Testis (tissue), 3 donors: ENCODE data around the gene CALHM1. TPM values are rescaled to one million over a fixed set of nuclear protein-coding genes. Genes with fewer than 3 reads are reported as not detected.

Experiments
- DNase-seq: peaks from one replicate; pipeline ENCODE4 v3.0.0-alpha.2; 2019
- H3K27ac ChIP-seq, 2 donors: fragments of 200-600 bp; sonication (generic); one replicate each; pipeline ENCODE4 v1.5.1; 2019
- H3K27me3 ChIP-seq: fragments of 200-600 bp; sonication (generic); one replicate; pipeline ENCODE4 v1.5.1; 2019
- H3K36me3 ChIP-seq: fragments of 200-600 bp; sonication (generic); one replicate; pipeline ENCODE4 v1.5.1; 2017; ENCODE audit warnings: low read depth; ENCODE audit errors: missing control alignments
- H3K4me1 ChIP-seq: fragments of 200-600 bp; sonication (generic); one replicate; pipeline ENCODE4 v1.5.1; 2019
- H3K4me3 ChIP-seq, 2 donors: fragments of 200-600 bp; sonication (generic); one replicate each; pipeline ENCODE4 v1.5.1; 2017 to 2019
- H3K9me3 ChIP-seq: fragments of 200-600 bp; sonication (generic); one replicate; pipeline ENCODE4 v1.5.1; 2017
- POLR2A ChIP-seq: fragments of 450-650 bp; IDR thresholded peaks from one replicate; pipeline ENCODE4 v1.6.1; 2017; ENCODE audit warnings: antibody characterized with exemption, mild to moderate bottlenecking, moderate library complexity
- WGBS, 2 donors: methylation state at CpG; one replicate each; pipeline ENCODE4 v1.1.5; 2018; 5-methylcytosine and 5-hydroxymethylcytosine counted together
- intact Hi-C: fragments of 100-400 bp; cut with DNase I; formaldehyde crosslinking; loops from one replicate; pipeline ENCODE4 v1.15.1; 2023; ENCODE audit warnings: low total_unique reads
- polyA plus RNA-seq: library from polyadenylated mRNA; stranded (reverse); fragments of 350-450 nt; fragmentation: Illumina TruSeq; extraction: RNeasy Lipid Tissue Mini Kit (QIAGEN cat#74804); gene quantifications from one replicate; pipeline ENCODE4 v1.2.3, GENCODE V29; 2014; ENCODE audit warnings: low read depth, low replicate concordance; ENCODE audit not compliant: insufficient read depth
- total RNA-seq, 2 donors: library from RNA; depleted of rRNA; stranded (reverse); fragments of >200 nt; gene quantifications; one replicate each; pipeline ENCODE4 v1.2.3, GENCODE V29; 2016
- TF ChIP-seq, protein P1 (sequence below), 3 experiments: fragments of 450-650 bp in 2 of 3; fragments of 200-600 bp in 1 of 3; sonication (generic) in 1 of 3; IDR thresholded peaks; one replicate each; pipeline ENCODE4 v1.5.1; 2016 to 2019; ENCODE audit warnings: antibody characterized with exemption in 3 of 3, mild to moderate bottlenecking in 2 of 3, moderate library complexity in 1 of 3

The CALHM1 gene
- total and polyA plus RNA-seq, 3 donors from 2014 or later = 0.24 to 0.50 TPM; not detected in 1

DNA sequence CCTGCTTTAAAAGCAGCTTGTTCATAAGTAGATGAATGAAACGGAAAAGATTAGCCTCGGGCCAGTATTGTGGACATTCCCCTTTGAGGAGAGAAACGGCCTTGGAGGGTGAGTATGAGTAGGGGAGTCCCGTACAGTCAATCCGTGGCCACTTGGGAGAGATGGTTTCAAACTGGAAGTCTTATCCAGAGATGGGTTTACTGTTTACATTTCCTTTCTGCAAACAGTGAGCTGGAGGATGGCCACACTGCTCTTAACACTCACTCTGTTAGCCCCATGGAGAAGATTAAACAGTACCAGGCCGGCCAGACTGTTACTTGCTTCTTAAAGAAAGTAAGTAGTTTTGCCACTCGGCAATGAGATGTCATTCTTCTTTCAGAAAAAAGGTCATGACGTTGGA lies 26.8 kb downstream of the CALHM1 start:
- H3K4me1 ChIP-seq = peaks cover 19% of the 10 kb centered on the region
- no peak for TF ChIP-seq POLR2A
- TF ChIP-seq, protein P1, sequence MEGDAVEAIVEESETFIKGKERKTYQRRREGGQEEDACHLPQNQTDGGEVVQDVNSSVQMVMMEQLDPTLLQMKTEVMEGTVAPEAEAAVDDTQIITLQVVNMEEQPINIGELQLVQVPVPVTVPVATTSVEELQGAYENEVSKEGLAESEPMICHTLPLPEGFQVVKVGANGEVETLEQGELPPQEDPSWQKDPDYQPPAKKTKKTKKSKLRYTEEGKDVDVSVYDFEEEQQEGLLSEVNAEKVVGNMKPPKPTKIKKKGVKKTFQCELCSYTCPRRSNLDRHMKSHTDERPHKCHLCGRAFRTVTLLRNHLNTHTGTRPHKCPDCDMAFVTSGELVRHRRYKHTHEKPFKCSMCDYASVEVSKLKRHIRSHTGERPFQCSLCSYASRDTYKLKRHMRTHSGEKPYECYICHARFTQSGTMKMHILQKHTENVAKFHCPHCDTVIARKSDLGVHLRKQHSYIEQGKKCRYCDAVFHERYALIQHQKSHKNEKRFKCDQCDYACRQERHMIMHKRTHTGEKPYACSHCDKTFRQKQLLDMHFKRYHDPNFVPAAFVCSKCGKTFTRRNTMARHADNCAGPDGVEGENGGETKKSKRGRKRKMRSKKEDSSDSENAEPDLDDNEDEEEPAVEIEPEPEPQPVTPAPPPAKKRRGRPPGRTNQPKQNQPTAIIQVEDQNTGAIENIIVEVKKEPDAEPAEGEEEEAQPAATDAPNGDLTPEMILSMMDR (IDR thresholded peaks at IDR 0.05) = no peak

DNA sequence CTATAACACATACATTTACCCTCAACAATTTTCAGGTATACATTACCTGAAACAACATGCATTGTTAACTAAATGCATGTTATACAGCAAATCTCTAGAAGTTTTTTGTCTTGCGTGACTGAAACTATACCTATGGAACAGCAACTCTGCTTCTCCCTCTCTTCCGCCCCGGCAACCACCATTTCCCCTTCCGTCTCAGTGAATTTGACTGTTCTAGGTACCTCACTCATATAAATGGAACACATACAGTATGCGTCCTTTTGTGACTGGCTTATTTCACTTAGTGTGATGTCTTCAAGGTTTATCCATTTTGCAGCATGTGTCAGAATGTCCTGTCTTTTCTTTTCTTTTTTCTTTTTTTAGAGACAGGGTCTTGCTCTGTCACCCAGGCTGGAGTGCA lies 29.1 kb downstream of the CALHM1 start:
- Histone ChIP-seq H3K9me3 (no peaks in the 10 kb centered on the region), H3K36me3 (no peaks in the 10 kb centered on the region), H3K27ac (no peak overlapping the region), H3K27me3 (no peaks in the 10 kb centered on the region), H3K4me3 (no peak overlapping the region), H3K4me1 (peaks cover 18% of the 10 kb centered on the region)
- intact Hi-C loops = no loop called here
- 93 to 97% methylated on average over 5 of the region's 5 CpGs for WGBS, 2 donors
- DNase-seq = no peak
- TF ChIP-seq, protein P1 (IDR thresholded peaks at IDR 0.05) = no peak
- TF ChIP-seq POLR2A = no peak

More for the DNA sequence above, 26.8 kb downstream of the CALHM1 start:
- no peaks in the 10 kb centered on the region for H3K27me3 ChIP-seq
- H3K9me3 ChIP-seq = no peaks in the 10 kb centered on the region
- H3K4me3 ChIP-seq = no peak overlapping the region
- DNase-seq = no peak
- H3K27ac ChIP-seq = no peak overlapping the region
- 50 to 55% methylated on average over 8 of the region's 8 CpGs for WGBS, 2 donors
- intact Hi-C loops = no loop called here
- H3K36me3 ChIP-seq = no peaks in the 10 kb centered on the region

DNA sequence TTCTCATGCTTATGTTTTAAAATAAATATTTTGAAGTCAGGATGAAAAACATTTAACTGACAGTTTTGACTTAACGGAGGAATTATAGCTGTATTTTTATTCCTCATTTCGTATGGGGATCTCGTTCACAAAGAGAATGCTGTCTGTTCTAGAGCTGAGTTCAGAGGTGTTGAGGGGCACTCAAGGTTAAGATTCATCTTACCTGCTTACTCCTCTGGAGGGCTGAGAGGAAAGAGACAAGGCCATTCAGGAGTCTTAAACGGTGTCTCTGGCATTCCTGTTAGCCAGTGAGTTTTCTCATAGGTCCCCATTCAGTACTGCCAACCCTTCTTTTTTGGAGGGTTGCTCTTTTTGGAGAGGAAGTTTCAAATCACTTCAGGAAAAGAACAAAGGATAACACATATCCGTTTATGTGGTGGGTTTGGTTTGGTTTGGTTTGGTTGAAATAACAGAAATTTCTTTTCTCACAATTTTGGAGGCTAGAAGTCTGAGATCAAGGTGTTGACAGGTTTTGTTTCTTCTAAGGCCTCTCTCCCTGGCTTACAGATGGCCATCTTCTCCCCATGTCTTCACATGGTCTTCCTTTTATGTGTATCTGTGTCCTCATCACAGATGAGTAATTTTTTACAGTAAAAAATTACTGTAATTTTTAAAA lies 29.6 kb downstream of the CALHM1 start:
- Histone ChIP-seq H3K27me3 (no peaks in the 10 kb centered on the region), H3K4me1 (peaks cover 13% of the 10 kb centered on the region), H3K9me3 (no peaks in the 10 kb centered on the region), H3K36me3 (no peaks in the 10 kb centered on the region), H3K27ac (no peak overlapping the region), H3K4me3 (no peak overlapping the region)
- intact Hi-C loops = no loop called here
- TF ChIP-seq, protein P1 (IDR thresholded peaks at IDR 0.05) = no peak
- no peak for TF ChIP-seq POLR2A
- WGBS, 2 donors = 72 to 77% methylated on average over 5 of the region's 5 CpGs
- DNase-seq = no peak

- Histone ChIP-seq H3K27me3 (no peaks in the 10 kb centered on the region), H3K4me1 (peaks cover 6% of the 10 kb centered on the region), H3K27ac (no peak overlapping the region), H3K36me3 (no peaks in the 10 kb centered on the region), H3K4me3 (no peak overlapping the region), H3K9me3 (no peaks in the 10 kb centered on the region)
- DNase-seq = no peak
- intact Hi-C loops = no loop called here
- TF ChIP-seq POLR2A = no peak
- TF ChIP-seq, protein P1 (IDR thresholded peaks at IDR 0.05) = no peak
- 91 to 97% methylated on average over 9 of the region's 9 CpGs for WGBS, 2 donors
These were observed 30.8 kb downstream of the CALHM1 start for GRCh38 chr10:103427866-103428265.

DNA sequence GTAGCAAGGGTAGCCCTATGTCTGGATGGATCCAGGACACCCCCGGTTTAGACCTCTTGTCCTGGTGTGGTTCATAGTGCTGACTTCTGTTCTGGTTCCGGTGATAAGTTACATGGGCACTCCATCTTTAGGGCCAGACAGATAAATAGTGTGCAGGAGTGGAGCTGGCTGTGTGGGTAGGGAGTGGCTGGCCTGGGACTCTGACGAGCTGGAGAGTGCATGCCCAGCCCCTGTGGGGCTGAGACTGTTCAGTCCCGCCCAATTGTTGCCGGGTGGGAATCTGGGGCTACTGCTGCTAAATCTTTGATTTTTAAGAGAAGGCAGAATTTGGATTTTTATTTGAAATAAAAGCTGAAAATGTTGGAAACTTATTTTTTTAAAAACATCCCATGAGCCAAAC lies 35.0 kb downstream of the CALHM1 start:
- Histone ChIP-seq H3K36me3 (no peaks in the 10 kb centered on the region), H3K4me3 (no peak overlapping the region), H3K9me3 (no peaks in the 10 kb centered on the region), H3K27me3 (no peaks in the 10 kb centered on the region), H3K27ac (no peak overlapping the region), H3K4me1 (no peaks in the 10 kb centered on the region)
- intact Hi-C loops = no loop called here
- WGBS, 2 donors = 81 to 89% methylated on average over 5 of the region's 5 CpGs
- DNase-seq = no peak
- TF ChIP-seq, protein P1 (IDR thresholded peaks at IDR 0.05) = no peak
- no peak for TF ChIP-seq POLR2A
